Fibroblast of lung (primary cell): ENCODE measurements around the gene EMC10. TPM values are rescaled to one million over a fixed set of nuclear protein-coding genes. Genes with fewer than 3 reads are reported as not detected.

ENCODE experiments used
- DNase-seq, 2 donors: peaks; one replicate each; pipeline versions ENCODE4 v3.0.0 to v3.0.0-alpha.2; 2010; ENCODE audit warnings: low read depth in 2 of 2
- H2AFZ ChIP-seq: 2 replicates; pipeline ENCODE4 v1.5.1; 2012; ENCODE audit warnings: low read length, control low read depth, inconsistent platforms
- H3K27ac ChIP-seq: 2 replicates; pipeline ENCODE4 v1.5.1; 2011; ENCODE audit warnings: low read length, control low read depth; ENCODE audit not compliant: insufficient read depth
- H3K27me3 ChIP-seq: 2 replicates; pipeline ENCODE4 v1.5.1; 2011; ENCODE audit warnings: mild to moderate bottlenecking, low read length; ENCODE audit not compliant: control insufficient read depth, insufficient read depth
- H3K36me3 ChIP-seq: 2 replicates; pipeline ENCODE4 v1.5.1; 2011; ENCODE audit warnings: low read length; ENCODE audit not compliant: control insufficient read depth, insufficient read depth
- H3K4me1 ChIP-seq: 2 replicates; pipeline ENCODE4 v1.5.1; 2011; ENCODE audit warnings: low read length; ENCODE audit not compliant: control insufficient read depth, insufficient read depth; ENCODE audit errors: extremely low read depth
- H3K4me2 ChIP-seq: 2 replicates; pipeline ENCODE4 v1.5.1; 2011; ENCODE audit warnings: low read length, control low read depth; ENCODE audit not compliant: insufficient read depth; ENCODE audit errors: extremely low read depth
- H3K4me3 ChIP-seq, 4 experiments: fragments of 200-600 bp in 1 of 4; sonication (generic) in 1 of 4; replicated peaks in 1 of 4; 2 replicates each; pipeline ENCODE4 v1.5.1; 2011 to 2016; ENCODE audit warnings: low read length in 4 of 4, low read depth in 3 of 4, mild to moderate bottlenecking in 3 of 4, control low read depth in 2 of 4, inconsistent platforms in 1 of 4, mixed read lengths in 1 of 4; ENCODE audit not compliant: insufficient read depth in 1 of 4; ENCODE audit errors: control extremely low read depth in 1 of 4
- H3K79me2 ChIP-seq: 2 replicates; pipeline ENCODE4 v1.5.1; 2012; ENCODE audit warnings: mild to moderate bottlenecking, low read length, inconsistent platforms; ENCODE audit not compliant: control insufficient read depth, insufficient read depth
- H3K9ac ChIP-seq: 2 replicates; pipeline ENCODE4 v1.5.1; 2011; ENCODE audit warnings: mild to moderate bottlenecking, low read length, control low read depth; ENCODE audit not compliant: insufficient read depth
- H3K9me3 ChIP-seq: 2 replicates; pipeline ENCODE4 v1.5.1; 2012; ENCODE audit warnings: low read depth, low read length; ENCODE audit not compliant: control insufficient read depth, insufficient read depth
- H4K20me1 ChIP-seq: 2 replicates; pipeline ENCODE4 v1.5.1; 2011; ENCODE audit warnings: low read length; ENCODE audit not compliant: control insufficient read depth, insufficient read depth; ENCODE audit errors: extremely low read depth
- EZH2 ChIP-seq: IDR thresholded peaks from 2 replicates; pipeline ENCODE4 v1.5.1; 2012; ENCODE audit warnings: low read length, control low read depth, mild to moderate bottlenecking; ENCODE audit errors: missing control alignments
- polyA plus RNA-seq, 2 donors: library from polyadenylated mRNA; depleted of rRNA in 1 of 2; stranded (reverse) in 1 of 2; unstranded in 1 of 2; fragments of >200 nt; gene quantifications; 2 replicates each; pipeline ENCODE4 v1.2.1, GENCODE V29; 2011 to 2012; ENCODE audit warnings: missing spikeins in 1 of 2
- total RNA-seq: library from RNA; depleted of rRNA; stranded (reverse); fragments of >200 nt; gene quantifications from 2 replicates; pipeline ENCODE4 v1.2.1, GENCODE V29; 2014
- TF ChIP-seq, protein P1 (sequence below), 2 donors: IDR thresholded peaks in 1 of 2; conservative IDR thresholded peaks in 1 of 2; 1 replicate in 1 of 2; 2 replicates in 1 of 2; pipeline ENCODE4 v1.5.1; 2011 to 2012; ENCODE audit warnings: low read length in 2 of 2, control low read depth in 1 of 2, inconsistent platforms in 1 of 2, low read depth in 1 of 2, mild to moderate bottlenecking in 1 of 2

Gene EMC10
- total and polyA plus RNA-seq, 2 donors (not counting 1 experiment from before 2014, with no cell fraction given), result 40.8 to 42.7 TPM

DNA sequence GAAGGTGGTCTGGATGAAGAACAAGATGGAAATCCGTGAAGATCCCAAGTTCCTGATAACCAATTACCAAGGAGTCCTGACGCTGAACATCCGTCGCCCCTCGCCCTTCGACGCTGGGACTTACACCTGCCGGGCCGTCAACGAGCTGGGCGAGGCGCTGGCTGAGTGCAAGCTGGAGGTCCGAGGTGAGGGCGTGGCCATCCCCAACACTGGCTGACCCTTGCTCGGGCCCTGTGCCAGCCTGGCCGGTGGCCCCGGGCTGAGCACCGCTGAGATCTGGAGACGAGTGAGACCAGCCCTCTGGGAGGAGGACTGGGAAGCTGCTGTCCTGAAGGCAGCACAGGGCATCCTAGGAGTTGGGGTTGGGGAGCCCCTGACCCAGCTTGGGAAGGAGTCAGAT lies 12.0 kb upstream of the EMC10 start:
- Histone ChIP-seq H3K36me3 (no peaks in the 10 kb centered on the region), H3K9me3 (no peaks in the 10 kb centered on the region), H2AFZ (no peak overlapping the region), H3K9ac (no peak overlapping the region), H3K27ac (no peak overlapping the region), H3K79me2 (no peaks in the 10 kb centered on the region), H3K4me2 (no peak overlapping the region), H4K20me1 (no peaks in the 10 kb centered on the region), H3K4me1 (peaks cover 2% of the 10 kb centered on the region), H3K4me3 (no peak overlapping the region), H3K27me3 (peaks cover 3% of the 10 kb centered on the region)
- DNase-seq, result no peak
- TF ChIP-seq EZH2, result no peak
- TF ChIP-seq, protein P1, sequence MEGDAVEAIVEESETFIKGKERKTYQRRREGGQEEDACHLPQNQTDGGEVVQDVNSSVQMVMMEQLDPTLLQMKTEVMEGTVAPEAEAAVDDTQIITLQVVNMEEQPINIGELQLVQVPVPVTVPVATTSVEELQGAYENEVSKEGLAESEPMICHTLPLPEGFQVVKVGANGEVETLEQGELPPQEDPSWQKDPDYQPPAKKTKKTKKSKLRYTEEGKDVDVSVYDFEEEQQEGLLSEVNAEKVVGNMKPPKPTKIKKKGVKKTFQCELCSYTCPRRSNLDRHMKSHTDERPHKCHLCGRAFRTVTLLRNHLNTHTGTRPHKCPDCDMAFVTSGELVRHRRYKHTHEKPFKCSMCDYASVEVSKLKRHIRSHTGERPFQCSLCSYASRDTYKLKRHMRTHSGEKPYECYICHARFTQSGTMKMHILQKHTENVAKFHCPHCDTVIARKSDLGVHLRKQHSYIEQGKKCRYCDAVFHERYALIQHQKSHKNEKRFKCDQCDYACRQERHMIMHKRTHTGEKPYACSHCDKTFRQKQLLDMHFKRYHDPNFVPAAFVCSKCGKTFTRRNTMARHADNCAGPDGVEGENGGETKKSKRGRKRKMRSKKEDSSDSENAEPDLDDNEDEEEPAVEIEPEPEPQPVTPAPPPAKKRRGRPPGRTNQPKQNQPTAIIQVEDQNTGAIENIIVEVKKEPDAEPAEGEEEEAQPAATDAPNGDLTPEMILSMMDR (conservative IDR thresholded peaks at IDR 0.05 in 1 of 2, IDR thresholded peaks at IDR 0.05 in 1 of 2; ENCODE audit: low read depth in 1 of 2, low read length in 2 of 2), result no peak

DNA sequence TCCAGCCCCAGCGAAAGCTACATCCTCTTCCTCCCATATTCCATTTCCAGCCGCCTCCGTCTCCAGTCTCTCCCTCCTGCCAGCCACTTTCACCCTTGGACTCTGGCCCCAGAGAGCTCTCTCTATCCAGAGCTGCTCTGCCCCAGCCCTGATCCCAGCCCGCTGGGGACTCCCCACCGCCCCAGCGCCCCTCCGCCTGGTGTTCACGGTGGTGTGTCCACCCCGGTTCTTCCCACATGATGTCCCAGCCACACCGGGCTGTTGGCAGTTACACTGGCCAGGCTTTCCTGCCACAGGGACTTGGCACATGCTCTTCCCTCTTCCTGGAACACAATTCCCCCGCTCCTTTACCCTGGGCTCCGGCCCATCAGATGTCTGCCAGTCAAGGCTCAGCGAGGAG lies 11.3 kb upstream of the EMC10 start:
- Histone ChIP-seq H3K27me3 (peaks cover 3% of the 10 kb centered on the region), H3K36me3 (no peaks in the 10 kb centered on the region), H3K4me1 (peaks cover 2% of the 10 kb centered on the region), H3K79me2 (no peaks in the 10 kb centered on the region), H3K4me3 (no peak overlapping the region), H3K4me2 (no peak overlapping the region), H3K27ac (no peak overlapping the region), H2AFZ (no peak overlapping the region), H3K9ac (no peak overlapping the region), H4K20me1 (no peaks in the 10 kb centered on the region), H3K9me3 (no peaks in the 10 kb centered on the region)
- no peak for DNase-seq
- no peak for TF ChIP-seq EZH2
- TF ChIP-seq, protein P1 (conservative IDR thresholded peaks at IDR 0.05 in 1 of 2, IDR thresholded peaks at IDR 0.05 in 1 of 2; ENCODE audit: low read depth in 1 of 2, low read length in 2 of 2), result no peak

DNA sequence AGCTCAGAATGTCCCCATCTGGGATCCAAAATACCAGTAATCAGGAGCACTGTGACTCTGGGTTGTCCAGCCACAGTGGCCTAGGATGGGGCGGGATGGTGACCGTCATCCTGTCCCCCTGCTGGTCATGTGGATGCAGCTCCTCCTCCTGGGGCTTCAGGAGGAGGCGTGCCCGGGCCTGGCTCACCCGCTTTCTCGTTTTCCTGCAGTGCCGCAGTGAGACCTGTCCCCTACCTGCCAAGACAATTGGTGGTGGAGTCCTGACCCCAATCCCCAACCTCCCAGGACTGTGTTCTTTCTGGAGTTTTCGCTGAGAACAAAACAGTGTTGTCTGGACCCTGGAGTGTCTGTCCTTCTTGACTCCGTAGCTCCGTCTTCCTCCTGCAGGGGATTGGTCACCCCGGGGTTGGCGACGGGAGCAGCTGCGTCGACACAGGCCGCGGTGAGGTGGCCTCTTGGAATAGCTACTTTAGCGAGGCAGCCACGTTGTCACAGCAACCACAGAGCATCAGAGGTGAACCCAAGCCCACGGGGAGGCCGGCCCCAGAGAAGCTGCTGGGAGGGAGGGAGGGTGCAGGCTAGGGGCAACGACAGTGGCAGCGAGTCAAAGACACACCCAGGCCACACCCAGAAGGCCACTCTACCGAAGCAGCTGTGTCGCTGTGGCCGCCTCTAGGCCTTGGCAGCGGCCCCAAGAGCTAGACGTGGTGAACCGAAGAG lies 10.2 kb upstream of the EMC10 start:
- Histone ChIP-seq H3K9ac (no peak overlapping the region), H3K4me3 (no peak overlapping the region), H3K27ac (no peak overlapping the region), H3K27me3 (peaks cover 3% of the 10 kb centered on the region), H4K20me1 (no peaks in the 10 kb centered on the region), H3K79me2 (no peaks in the 10 kb centered on the region), H2AFZ (no peak overlapping the region), H3K4me1 (no peaks in the 10 kb centered on the region), H3K9me3 (no peaks in the 10 kb centered on the region), H3K4me2 (no peak overlapping the region), H3K36me3 (no peaks in the 10 kb centered on the region)
- TF ChIP-seq EZH2, result no peak
- TF ChIP-seq, protein P1 (conservative IDR thresholded peaks at IDR 0.05 in 1 of 2, IDR thresholded peaks at IDR 0.05 in 1 of 2; ENCODE audit: low read depth in 1 of 2, low read length in 2 of 2), result no peak
- DNase-seq, result peak in 1 of 2 donors; percentile 4
